ENCODE results near the gene DHRS9.

GRCh38 chr2:169116327-169116726, 47.0 kb downstream of the DHRS9 start:
- TF ChIP-seq EZH2 (optimal IDR thresholded peaks at IDR 0.05; ENCODE audit: low read depth, low read length): no peak
- TF ChIP-seq CTCF (IDR thresholded peaks at IDR 0.05; ENCODE audit: low read length): no peak
